ENCODE results near the gene CLP1. TPM values are rescaled to one million over a fixed set of nuclear protein-coding genes. Genes with fewer than 3 reads are reported as not detected.

The CLP1 gene
- polyA plus RNA-seq, 1 donor from 2014 or later, result 18.2 TPM

DNA sequence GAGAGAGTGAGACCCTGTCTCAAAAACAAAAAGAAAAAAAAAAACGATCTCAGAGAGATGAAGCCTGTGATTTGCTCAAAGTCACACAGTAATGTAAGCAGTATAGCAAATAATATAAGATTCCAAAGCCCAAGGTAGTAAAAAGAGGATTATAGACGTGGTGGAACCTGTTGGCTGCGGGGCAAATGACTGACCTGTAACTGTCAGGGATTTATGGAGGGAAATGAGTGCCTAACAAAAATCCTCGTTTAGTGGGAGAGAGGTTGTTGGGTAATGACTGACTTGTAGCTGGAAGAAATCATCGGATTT lies 723 bp upstream of the CLP1 start:
- peak overlapping the region; percentile 22 for H2AFZ ChIP-seq (ENCODE audit: low read depth, low read length)
- peak overlapping the region; percentile 73 for H3K4me2 ChIP-seq (ENCODE audit: low read length)
- H3K79me2 ChIP-seq (replicated peaks; ENCODE audit: insufficient read depth, low read length), result peaks cover 13% of the 10 kb centered on the region
- peak overlapping the region; percentile 81 for H3K9ac ChIP-seq (ENCODE audit: low read length)
- TF ChIP-seq TAF1 (IDR thresholded peaks at IDR 0.05; ENCODE audit: low read depth) (no peak), RAD21 (conservative IDR thresholded peaks at IDR 0.05) (no peak), EZH2 (IDR thresholded peaks at IDR 0.05; ENCODE audit: borderline replicate concordance, insufficient read depth, low read length, poor library complexity, severe bottlenecking) (no peak), EP300 (conservative IDR thresholded peaks at IDR 0.05; ENCODE audit: poor library complexity, severe bottlenecking) (no peak), REST (IDR thresholded peaks at IDR 0.05; ENCODE audit: borderline replicate concordance) (no peak), SMC3 (conservative IDR thresholded peaks at IDR 0.05; ENCODE audit: poor library complexity) (no peak), MXI1 (conservative IDR thresholded peaks at IDR 0.05; ENCODE audit: poor library complexity, severe bottlenecking) (no peak), POLR2AphosphoS5 (IDR thresholded peaks at IDR 0.05) (no peak)
- TF ChIP-seq, protein P1, sequence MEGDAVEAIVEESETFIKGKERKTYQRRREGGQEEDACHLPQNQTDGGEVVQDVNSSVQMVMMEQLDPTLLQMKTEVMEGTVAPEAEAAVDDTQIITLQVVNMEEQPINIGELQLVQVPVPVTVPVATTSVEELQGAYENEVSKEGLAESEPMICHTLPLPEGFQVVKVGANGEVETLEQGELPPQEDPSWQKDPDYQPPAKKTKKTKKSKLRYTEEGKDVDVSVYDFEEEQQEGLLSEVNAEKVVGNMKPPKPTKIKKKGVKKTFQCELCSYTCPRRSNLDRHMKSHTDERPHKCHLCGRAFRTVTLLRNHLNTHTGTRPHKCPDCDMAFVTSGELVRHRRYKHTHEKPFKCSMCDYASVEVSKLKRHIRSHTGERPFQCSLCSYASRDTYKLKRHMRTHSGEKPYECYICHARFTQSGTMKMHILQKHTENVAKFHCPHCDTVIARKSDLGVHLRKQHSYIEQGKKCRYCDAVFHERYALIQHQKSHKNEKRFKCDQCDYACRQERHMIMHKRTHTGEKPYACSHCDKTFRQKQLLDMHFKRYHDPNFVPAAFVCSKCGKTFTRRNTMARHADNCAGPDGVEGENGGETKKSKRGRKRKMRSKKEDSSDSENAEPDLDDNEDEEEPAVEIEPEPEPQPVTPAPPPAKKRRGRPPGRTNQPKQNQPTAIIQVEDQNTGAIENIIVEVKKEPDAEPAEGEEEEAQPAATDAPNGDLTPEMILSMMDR (IDR thresholded peaks at IDR 0.05; ENCODE audit: poor library complexity, severe bottlenecking), result no peak
- H3F3A ChIP-seq (ENCODE audit: insufficient read depth, low read length, poor library complexity, severe bottlenecking), result no peaks in the 10 kb centered on the region
- H3K27me3 ChIP-seq (ENCODE audit: insufficient read depth, low read depth, low read length), result no peaks in the 10 kb centered on the region
- peak overlapping the region; percentile 87 for H3K27ac ChIP-seq (ENCODE audit: low read length)
- no peaks in the 10 kb centered on the region for H3K9me2 ChIP-seq (ENCODE audit: insufficient read depth, low read length)
- no peaks in the 10 kb centered on the region for H3K9me3 ChIP-seq (ENCODE audit: low read length)
- H4K20me1 ChIP-seq (ENCODE audit: insufficient read depth), result no peaks in the 10 kb centered on the region
- no peaks in the 10 kb centered on the region for H3K36me3 ChIP-seq (ENCODE audit: insufficient read depth, low read length)
- peak overlapping the region; percentile 82 for H3K4me3 ChIP-seq (ENCODE audit: low read length)

- peak overlapping the region; percentile 92 for H2AFZ ChIP-seq (ENCODE audit: low read depth, low read length)
- H3K4me2 ChIP-seq (ENCODE audit: low read length), result peak overlapping the region; percentile 96
- H3K79me2 ChIP-seq (replicated peaks; ENCODE audit: insufficient read depth, low read length), result peaks cover 13% of the 10 kb centered on the region
- H3K9me3 ChIP-seq (ENCODE audit: low read length), result no peaks in the 10 kb centered on the region
- no peaks in the 10 kb centered on the region for H3F3A ChIP-seq (ENCODE audit: insufficient read depth, low read length, poor library complexity, severe bottlenecking)
- H3K27me3 ChIP-seq (ENCODE audit: insufficient read depth, low read depth, low read length), result no peaks in the 10 kb centered on the region
- peak overlapping the region; percentile 31 for H3K27ac ChIP-seq (ENCODE audit: low read length)
- H3K9me2 ChIP-seq (ENCODE audit: insufficient read depth, low read length), result no peaks in the 10 kb centered on the region
- H4K20me1 ChIP-seq (ENCODE audit: insufficient read depth), result no peaks in the 10 kb centered on the region
- peak overlapping the region; percentile 82 for H3K4me3 ChIP-seq (ENCODE audit: low read length)
- peak overlapping the region; percentile 62 for H3K9ac ChIP-seq (ENCODE audit: low read length)
- H3K36me3 ChIP-seq (ENCODE audit: insufficient read depth, low read length), result no peaks in the 10 kb centered on the region
- TF ChIP-seq MXI1 (conservative IDR thresholded peaks at IDR 0.05; ENCODE audit: poor library complexity, severe bottlenecking), result no peak
- no peak for TF ChIP-seq EZH2 (IDR thresholded peaks at IDR 0.05; ENCODE audit: borderline replicate concordance, insufficient read depth, low read length, poor library complexity, severe bottlenecking)
- no peak for TF ChIP-seq TAF1 (IDR thresholded peaks at IDR 0.05; ENCODE audit: low read depth)
- no peak for TF ChIP-seq REST (IDR thresholded peaks at IDR 0.05; ENCODE audit: borderline replicate concordance)
- no peak for TF ChIP-seq RAD21 (conservative IDR thresholded peaks at IDR 0.05)
- no peak for TF ChIP-seq POLR2AphosphoS5 (IDR thresholded peaks at IDR 0.05)
- TF ChIP-seq EP300 (conservative IDR thresholded peaks at IDR 0.05; ENCODE audit: poor library complexity, severe bottlenecking), result no peak
- TF ChIP-seq, protein P1 (IDR thresholded peaks at IDR 0.05; ENCODE audit: poor library complexity, severe bottlenecking), result no peak
- no peak for TF ChIP-seq SMC3 (conservative IDR thresholded peaks at IDR 0.05; ENCODE audit: poor library complexity)
Observed at GRCh38 chr11:57658023-57658361, 430 bp downstream of the CLP1 start.
